ENCODE measurements around the gene CERK.
"Not testable (repeated sequence)": the region's sequence is repeated elsewhere in the genome, so short reads cannot be mapped to it uniquely, and the experiment has no call there.

CERK gene

DNA sequence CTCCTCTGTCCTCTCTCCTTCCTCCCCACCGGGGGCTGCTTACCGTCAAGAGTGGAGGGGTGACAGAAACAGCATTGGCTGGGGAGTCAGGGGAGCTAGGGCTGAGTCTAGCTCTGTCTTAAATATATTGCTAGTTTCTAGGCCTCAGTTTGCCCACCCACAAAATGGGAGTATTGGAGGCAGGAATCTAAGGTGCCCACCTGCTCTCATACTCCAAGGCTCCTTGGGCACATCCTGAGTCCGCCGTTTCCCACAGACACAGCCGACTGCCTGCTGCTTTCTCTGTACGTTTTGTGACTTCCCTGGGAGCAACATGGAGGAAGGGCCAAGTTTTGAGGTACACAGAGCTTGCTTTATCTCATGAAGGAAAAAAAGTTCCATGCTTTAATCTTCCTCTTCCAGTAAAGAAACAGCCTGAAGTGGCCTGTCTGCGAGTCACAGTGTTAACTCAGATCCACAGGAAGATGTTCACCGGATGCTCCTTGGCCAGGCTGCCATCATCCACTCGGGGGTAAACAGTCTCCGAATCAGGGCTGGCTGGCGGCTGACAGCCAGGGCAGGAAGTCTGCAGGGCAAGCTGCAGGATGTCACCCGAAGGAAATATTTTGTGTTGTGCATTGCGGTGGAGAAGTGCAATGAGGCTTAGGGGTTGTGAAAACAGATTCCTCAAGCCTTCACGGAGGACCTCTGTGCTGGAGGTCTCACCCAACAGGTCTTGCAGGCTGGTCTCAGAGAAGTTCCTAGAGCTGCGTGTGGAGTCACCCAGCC lies 11.0 kb upstream of the CERK start:
- peak; percentile 62 for DNase-seq

DNA sequence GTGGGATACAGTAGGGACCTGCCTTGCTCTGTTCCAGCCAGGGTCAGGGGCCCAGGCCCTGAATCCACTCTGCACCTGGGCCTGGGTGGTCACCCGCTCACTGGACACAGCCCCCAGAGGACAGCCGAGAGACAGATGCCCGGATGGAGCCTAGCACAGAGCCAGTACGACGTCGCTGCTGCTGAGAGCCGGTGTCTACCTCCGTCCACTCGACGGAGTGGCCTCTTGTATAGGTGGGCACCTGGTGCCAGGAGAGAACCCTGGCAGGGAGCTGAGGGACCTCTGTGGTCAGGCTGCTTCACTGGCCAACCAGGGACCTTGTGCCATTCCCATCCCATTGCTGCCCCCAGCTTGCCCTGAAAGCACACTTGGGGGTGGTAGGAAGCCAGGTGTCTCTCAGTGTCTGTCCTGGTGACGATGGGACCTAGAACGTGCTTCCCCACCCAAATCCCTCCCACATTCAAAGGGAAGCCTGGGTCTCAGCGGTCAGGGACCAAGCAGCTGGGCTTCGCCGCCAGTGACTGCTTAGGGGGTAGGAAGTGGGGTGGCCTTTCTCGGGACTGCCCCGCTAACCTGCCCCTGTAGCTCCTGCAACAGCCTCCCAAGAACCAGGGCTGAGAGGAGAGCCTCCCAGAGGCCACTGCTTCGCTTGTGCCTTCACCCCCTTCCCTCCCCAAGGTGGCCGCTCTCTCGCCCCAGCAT lies 10.3 kb upstream of the CERK start:
- no peak for DNase-seq

DNA sequence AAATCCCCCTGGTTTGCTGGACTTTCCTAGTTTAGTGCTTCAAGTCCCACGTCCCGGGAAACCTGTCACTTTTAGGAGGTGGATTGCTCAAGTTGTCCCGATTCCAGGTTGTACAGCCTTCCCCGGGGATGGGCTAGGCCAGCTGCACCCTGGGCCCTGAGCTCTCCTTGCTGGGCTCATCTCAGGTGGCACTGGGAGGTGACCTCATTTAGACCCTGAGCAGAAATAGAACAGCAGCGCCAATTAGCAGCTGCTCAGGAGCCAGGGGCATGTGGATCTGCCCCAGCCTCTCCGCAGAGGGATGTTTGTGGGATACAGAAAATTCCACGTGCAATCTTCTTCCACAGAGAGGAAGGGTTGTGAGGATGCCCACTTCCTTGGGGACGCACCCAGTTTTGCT lies 9.6 kb upstream of the CERK start:
- no peak for DNase-seq

DNA sequence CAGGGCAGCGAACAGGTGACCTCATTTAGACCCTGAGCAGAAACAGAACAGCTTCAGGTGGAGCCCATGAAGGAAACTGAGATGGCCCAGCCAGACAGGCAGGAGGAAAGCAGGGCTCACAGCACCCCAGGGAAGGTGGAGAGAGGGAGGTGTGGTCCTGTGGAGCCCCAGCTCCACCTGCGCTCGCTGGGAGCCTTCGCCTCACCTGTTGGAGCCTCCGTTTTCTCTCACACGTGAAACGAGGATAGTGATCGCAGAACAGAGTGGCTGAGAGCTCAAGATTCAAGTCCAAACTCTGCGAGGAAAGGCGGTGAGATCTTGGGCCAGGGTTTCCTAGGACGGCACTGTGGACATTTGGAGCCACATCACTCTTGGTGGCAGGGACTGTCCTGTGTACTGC lies 8.6 kb upstream of the CERK start:
- DNase-seq = no peak

DNA sequence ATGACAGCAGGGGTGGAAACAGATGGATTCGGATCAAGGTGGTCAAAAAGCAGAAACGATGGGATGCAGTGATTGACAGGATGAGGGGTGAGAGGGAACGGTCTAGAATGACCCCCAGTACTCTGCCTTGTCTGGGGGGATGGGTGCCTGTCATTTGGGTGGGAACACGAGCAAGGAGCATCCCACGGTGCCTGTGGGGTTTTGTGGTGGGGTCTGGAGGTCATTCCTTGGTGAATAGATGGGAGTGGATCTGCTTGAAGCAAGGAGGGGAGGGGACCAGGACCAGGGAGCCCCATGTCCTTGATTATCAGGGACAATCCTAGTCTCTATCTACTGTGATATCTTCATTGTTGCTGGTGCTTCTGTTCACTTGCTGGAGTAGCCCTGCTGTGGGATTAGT lies 8.1 kb upstream of the CERK start:
- no peak for DNase-seq

DNA sequence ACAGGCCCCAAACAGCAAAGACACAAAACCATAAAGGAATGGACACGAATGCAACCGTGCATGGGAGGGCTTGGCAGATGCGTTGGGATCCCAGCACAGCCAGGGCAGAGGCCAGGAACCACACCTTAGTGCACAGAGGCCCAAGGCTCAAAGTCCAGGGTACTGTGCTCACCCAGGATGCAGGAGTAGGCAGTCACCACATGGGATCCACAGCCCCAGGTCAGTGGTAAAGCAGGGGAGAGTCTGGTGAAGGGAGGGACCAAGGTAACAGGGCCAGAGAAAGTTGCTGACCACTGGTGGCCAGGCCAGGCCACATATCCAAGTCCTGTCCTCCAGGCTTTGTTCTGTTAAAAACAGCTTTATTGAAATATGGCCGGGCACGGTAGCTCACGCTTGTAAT lies 6.5 kb upstream of the CERK start:
- DNase-seq = no peak

DNA sequence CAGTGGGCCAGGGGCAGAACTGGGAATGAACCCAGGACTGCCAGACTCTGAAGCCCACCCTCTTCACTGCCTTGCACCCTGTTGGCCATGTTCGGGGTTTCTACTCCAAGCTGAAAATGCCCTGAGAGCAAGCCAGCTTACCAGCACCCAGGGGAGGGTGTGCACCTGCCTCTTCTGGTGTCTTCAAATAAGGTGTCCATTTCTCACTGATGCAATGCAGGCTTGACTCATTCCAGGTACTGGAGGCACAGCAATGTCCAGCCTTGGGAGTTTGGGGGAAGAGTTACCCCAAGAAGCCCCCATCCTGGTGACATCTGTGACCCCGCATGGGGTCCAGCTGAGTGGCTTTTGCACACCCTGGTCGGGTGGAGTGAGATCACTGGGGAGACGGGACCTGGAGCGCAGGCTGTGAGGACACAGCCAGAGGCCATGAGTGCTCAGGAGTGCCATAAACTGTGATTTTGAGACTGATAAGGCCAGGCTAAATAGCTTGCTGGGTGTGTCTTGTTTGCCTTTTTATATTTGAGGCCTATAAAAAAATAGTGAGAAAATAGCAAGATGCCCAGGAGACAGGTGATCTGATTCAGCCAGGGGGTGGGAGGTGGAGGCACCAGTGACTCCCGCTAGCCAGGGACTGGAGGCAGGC lies 4.6 kb upstream of the CERK start:
- DNase-seq = no peak

DNA sequence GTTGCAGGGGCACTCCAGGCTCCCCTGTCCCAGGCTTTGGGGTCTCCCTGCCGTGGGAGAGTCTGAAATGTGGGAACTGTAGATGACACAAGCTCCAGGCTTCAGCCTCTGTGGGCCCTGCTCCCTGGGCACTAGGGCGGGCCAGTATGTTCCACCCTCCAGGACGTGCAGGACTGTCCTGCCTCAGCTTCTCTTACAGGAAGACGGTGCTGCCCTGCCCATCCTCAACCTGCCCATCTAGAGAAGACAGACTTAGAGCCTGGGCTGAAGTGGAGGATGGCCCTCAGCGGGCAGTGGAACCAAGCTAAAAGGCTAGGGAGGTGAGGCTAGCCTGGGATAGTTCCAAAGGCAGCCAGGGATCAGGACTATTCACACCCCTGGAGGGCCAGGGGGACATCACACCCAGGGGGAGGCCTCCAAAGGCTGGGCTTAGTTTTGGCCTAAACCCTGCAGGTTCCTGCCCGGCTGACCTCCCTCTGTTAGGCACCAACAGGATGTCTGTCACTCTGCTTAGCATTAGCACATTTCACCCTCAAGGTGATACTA lies 4.0 kb upstream of the CERK start:
- no peak for DNase-seq

DNA sequence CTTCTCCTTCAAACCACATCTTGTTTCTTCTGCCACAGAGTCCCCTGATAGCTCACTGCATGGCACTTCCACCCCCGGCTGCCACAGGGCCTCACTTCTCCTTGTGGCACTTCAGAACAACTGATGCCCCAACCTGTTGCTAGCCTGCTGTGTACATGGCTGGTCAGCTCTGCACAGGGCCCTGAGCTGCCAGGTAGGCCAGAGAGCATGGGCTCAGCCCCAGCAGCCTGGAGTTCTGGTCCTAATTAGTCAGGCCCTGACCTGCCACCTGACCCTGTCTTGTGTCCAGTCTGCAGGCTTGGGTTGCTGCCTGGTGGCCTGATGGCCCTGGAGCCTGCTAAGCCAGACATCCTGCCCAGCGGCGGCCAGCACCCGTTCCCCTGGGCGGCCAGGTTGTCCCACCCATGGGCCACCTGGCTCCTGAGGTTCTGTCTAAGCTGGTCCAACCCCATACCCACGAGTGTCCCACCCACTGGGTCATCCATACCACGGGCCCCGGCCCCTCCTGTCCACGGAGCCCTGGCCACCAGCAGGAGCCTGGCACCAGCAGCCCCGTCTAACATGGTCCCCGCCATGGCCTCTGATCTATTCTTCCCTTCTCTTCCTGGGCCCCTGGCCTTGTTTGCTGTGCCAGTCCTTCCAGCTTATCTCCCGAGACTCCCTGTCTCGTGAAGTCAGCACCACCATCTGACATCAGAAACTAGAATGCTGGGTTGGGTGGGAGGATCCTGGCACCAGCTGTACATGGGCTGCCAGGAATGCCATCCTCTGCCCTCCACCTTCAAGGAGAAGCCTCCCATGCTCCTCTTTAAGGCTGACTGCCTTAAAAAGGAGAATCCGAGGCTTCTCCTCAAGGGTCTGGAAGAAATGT lies 3.1 kb upstream of the CERK start:
- DNase-seq = no peak

DNA sequence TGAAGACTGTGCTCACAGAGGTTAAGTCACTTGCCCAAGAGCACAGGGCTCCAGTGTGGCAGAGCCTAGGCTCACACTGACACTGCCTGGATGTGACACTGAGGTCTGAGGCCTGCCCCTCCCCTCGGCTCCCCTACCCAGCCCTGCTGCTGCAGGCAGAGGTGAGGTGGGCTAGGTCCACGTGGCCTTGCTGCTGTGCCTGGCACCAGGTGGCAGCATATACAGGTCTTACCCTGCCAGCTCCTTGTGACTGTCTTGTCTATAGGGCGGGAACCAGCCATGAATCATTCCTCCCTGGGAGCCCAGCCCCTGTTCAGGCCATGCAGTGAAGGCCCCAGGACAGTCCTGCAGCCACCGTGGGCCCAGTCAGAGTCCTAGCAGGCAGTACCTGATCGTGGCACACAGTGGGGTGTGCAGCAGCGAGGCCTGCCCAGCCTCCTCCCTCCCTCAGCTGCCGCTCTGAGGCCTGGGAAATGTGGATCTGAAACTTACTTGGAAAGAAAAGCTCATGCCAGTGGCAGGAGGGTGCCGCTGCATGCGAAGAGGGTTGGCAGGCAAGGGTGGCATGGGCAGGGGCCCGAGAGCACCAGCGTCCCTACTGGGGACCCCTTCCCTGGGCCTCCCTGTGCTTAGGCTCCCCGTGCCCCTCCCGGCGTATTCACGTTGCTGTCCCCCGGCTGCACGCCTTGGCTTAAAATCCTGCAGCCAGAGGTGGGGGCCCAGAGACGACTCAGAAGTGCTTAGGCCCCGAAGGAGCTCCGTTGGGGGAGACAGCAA lies 1.2 kb upstream of the CERK start:
- DNase-seq = peak; percentile 73

DNA sequence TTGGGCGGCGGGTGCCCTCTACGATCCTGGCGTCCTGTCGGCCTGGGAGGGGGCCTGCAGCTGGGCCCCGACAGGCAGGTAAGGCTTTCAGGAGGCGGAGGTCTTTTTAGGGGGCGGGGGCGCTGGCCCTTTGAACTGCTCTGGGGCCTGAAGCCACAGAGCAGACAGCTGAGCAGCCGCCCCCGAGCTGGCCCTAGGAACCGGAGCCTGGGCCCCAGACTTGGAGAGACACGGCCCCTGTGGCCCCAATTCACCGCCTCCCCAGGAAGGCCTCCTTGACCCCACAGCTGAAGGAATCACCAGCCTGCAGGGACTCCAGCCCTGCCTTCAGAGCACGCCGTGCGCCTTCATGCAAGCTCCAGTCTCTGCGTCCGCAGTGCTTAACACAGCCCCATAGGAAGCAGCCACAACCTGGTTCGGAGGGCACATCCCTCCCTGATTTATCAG lies 618 bp upstream of the CERK start:
- peak; percentile 26 for DNase-seq

DNA sequence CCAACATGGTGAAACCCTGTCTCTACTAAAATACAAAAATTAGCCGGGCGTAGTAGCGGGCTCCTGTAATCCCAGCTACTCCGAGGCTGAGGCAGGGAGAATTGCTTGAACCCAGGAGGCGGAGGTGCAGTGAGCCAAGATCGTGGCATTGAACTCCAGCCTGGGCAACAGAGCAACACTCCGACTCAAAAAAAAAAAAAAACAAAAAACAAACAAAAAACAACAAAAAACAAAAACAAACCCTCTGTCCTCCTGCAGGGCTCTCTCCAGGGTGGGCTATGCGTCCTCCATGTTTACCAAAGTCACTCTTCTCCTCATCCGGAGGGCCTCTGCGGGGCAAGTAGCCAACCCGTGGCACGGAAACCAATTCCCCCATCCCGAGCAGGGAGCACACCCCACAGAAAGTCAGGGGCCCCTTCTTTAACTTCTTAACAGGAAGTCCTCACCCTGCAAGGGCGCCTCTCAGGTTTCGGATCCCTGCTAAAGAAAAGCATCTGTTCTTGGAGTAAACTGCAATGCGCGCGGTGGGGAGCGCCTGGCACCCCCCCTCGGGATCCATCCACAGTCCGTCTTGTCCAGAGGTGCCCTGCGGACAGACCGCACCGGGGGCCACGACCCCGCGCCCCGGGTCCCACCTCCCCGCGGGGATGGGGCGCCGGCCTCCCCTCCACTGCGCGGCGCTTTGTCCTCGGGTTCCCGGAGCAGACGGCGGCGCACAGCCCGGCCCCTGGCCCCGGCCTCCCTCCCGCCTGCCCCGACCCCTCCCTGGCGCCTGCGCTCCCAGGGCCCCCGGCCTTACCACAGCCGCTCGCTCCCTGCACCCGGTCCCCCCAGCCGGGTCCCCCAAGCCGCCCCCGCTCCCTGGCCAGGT lies 712 bp downstream of the CERK start:
- peak; percentile 74 for DNase-seq

DNA sequence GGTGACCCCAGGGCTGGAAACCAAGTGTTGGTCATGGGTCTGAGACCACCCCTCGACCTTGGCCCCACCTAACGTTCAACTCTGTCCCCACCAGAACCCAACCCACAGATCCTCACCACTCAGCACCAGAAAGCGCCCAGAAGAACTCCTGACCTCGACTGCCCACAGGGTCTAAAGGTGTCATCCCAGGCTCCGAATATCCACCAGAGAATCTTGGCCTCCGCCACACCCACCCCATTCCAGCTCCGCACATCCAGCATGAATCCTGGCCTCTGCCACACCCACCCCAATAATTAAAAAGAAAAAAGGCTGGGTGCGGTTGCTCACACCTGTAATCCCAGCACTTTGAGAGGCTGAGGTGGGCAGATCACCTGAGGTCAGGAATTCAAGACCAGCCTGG lies 1.3 kb downstream of the CERK start:
- no peak for DNase-seq

DNA sequence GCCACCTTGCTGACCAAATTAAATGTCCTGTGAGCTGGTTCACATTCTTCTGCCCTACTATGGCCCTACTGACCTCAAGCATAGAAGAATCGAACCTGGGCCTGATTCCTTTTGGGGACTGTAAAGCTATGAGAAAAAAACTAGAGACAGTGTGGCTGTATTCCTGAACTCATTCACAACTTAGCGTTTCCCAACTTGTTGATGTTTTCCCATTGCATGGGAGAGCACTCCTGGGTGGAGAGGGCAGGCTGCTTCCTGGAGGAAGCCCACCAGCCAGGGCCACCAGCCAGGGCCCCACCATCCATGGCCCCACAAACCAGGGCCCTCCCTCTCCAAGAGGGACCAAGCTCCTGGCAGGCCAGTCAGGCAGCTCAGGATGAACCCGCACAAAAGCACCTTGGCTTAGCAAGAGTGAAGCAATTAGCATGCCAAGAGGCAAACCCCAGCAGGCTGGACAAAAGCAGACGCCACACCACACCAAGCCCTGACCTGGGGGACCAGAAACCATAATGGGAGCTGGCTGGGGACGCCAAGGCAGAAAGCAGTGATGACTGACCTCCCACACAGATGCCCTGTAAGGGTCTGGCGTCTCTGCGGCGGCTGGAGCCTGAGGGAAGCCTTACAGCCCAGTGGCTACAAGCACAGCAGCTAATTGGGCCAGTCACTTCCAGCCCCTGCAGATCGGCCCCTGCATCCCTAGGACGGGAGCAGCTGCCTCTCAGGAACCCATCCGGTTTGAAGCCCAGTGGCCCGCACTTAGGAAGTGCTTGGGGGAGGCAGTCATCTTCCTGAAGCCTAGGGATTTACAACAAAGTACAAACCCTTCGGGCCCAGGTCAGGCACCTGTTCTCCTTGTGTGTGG lies 2.1 kb downstream of the CERK start:
- DNase-seq = no peak

DNA sequence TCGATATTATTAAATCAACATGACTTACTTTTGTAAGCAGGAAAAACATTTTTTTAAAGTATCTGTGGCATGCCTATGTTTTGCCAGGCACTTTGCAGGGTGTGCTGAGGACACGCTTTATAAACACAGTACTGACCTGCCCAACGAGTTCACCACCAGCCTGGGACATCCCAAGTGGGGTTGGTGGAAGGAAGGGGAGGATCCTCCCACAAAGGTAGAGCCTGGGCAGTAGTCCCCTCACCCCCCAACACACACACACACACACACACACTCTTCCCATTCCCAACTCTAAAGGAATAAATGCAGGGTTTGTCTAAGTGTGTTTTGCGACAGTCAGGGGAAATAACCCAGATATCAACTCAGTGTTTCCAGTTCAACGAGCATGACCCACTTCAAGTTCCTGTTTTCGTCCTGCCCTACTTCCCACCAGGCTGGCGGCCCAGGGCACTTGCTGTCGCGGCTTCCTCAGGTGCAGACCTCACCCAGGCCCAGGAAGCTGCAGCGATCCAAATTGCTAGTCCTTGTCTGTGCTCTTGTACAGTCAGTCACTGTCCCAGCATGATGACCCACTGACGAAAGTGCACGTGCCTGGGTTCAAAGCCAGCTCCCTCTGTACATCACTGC lies 3.1 kb downstream of the CERK start:
- DNase-seq = peak; percentile 47

DNA sequence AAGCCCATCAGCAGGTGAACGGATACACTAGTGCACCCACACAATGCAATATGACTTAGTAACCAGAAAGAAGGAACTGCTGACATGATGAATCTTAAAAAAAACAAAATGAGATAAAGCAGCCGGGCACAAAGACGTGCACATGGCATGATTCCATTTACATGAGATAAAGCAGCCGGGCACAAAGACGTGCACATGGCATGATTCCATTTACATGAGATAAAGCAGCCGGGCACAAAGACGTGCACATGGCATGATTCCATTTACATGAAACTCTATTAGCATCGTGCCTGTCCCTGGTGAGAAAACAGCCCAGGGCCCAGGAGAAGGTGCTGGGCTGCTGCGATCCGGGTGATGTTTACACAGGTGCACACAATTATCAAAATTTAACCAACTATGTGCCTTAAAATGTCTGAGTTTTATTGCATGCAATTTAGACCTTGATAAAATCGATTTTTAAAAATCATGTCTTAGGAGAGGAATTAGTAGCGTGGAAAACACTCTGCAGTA lies 3.8 kb downstream of the CERK start:
- not testable (repeated sequence) for DNase-seq

DNA sequence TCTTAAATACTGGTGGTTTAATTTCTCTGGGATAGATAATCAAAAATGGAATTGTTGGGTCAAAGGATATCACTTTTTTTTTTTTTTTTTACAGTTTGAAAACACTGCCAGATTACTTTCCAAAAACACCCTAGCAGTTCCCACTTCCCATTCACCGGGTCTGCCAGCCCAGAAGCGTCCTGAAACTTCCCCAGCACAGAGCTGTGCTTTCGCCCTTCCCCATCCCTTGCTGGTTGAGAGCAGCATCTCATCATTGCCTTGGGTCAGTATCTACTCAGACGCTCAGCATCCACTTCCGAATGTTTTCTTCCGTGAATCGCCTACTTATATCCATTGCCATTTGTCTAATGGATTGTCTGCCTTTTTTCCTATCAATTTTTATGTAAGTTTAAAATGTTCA lies 5.5 kb downstream of the CERK start:
- DNase-seq = no peak

DNA sequence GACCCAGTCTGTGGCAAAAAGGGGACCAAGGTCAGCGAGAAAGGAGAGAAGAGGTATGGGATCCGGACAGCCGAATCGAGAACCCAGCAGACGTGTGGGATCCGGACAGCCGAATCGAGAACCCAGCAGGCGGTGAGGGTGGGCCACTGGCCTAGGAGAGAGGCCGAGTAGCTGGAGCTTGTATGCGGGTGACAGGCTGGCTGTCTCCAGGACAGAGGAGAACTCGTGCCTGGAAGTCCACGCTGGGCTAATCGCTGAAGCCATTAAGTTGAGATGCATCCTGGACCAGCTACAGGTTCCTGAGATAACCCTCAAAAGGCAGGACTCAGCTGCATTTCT lies 6.0 kb downstream of the CERK start:
- DNase-seq = no peak
